GM23248 (cell line): ENCODE measurements around the gene TRIM9.

Source experiments
- EZH2 ChIP-seq: fragments of 200-600 bp; sonication (generic); IDR thresholded peaks from 2 replicates; pipeline ENCODE4 v1.6.1; 2018; ENCODE audit warnings: antibody characterized with exemption, mild to moderate bottlenecking; ENCODE audit not compliant: insufficient read depth, poor library complexity, severe bottlenecking
- EZH2phosphoT487 ChIP-seq: fragments of 200-600 bp; sonication (generic); IDR thresholded peaks from 2 replicates; pipeline ENCODE4 v1.6.1; 2018; ENCODE audit warnings: antibody characterized with exemption, moderate library complexity, mild to moderate bottlenecking, low read depth; ENCODE audit not compliant: insufficient read depth

DNA sequence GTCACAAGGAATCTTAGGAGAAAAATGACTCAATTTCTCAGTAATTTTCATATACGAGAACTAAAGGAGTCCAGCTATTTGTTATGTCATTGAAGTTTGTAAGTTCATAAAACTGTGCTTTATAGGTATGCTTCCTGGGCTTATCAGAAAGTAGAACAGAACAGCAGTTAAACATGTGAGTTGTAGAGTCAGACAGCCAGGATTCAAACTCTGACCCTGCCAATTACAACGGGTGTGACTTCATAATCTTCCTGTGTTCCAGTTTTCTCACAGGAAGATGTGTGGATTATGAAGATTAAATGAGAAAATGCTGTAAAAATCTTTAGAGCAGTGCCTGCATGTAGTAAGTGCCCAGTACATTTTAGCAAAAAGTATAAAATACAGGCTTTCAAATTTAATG, 8.9 kb downstream of the TRIM9 start:
- TF ChIP-seq EZH2phosphoT487 = no peak
- TF ChIP-seq EZH2 = no peak
